ENCODE measurements around the gene FAM13A. TPM values are rescaled to one million over a fixed set of nuclear protein-coding genes. Genes with fewer than 3 reads are reported as not detected.

FAM13A gene
- total and polyA plus RNA-seq, 9 of the 15 experiments (the other 6 are each of a cell fraction or from before 2014, with no cell fraction given): 11.3 to 23.3 (median 14.7) TPM

DNA sequence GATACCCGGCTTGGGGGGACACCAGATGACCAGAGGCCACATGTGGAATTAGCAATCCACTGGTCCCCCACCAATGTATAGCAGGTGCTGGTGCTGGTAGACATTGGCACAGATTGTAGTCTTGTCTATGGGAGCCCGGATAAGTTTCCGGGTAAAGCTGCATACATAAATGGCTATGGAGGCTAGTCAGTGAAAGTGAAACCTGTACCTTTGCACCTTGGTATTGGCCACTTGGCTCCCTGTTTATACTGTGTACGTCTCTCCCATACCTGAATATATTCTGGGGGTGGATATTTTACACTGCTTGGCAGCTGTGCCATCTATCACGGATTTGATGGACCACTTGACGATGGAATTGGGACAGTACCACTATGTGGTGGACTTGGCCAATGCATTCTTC lies 48.7 kb upstream of the FAM13A start:
- ATAC-seq (no peak), FAIRE-seq (no peak), DNase-seq (ENCODE audit: extremely low read depth in 1 of 4, low spot score in 3 of 4) (no peak)
- Histone ChIP-seq H3K27ac (ENCODE audit: extremely low read depth, low read depth, low read length) (no peak overlapping the region), H3K79me2 (ENCODE audit: control insufficient read depth, insufficient read depth, low read length) (no peaks in the 10 kb centered on the region), H3K9me1 (ENCODE audit: control insufficient read depth, insufficient read depth, low read length) (no peaks in the 10 kb centered on the region), H4K20me1 (replicated peaks; ENCODE audit: control insufficient read depth, insufficient read depth, low read length) (no peaks in the 10 kb centered on the region), H3K4me2 (ENCODE audit: insufficient read depth, low read length) (no peak overlapping the region), H3K9ac (ENCODE audit: insufficient read depth in 1 of 2, low read depth in 2 of 2, low read length in 2 of 2) (no peak overlapping the region), H3K9me3 (replicated peaks; ENCODE audit: control insufficient read depth, insufficient read depth, low read depth, low read length) (no peaks in the 10 kb centered on the region), H2AFZ (ENCODE audit: low read depth, low read length) (no peak overlapping the region), H3K36me3 (ENCODE audit: control insufficient read depth, insufficient read depth, low read length) (no peaks in the 10 kb centered on the region), H3K27me3 (ENCODE audit: control insufficient read depth in 2 of 2, insufficient read depth in 2 of 2, low read length in 2 of 2) (peaks cover 6 to 33% of the 10 kb centered on the region in 2 experiments; a peak in 4 of 5 replicates), H3K4me1 (replicated peaks in 1 of 2; ENCODE audit: control insufficient read depth in 2 of 2, insufficient read depth in 2 of 2, low read length in 2 of 2) (peaks cover 3% of the 10 kb centered on the region in 2 experiments; a peak in 3 of 5 replicates), H3K4me3 (no peak overlapping the region)
- CTCF ChIA-PET (ENCODE audit: low intra/inter-chr PET ratio): no interaction called here
- POLR2A ChIA-PET: no interaction called here
- in situ Hi-C loops (cut with MboI) (no loop called here), intact Hi-C loops (cut with micrococcal nuclease) (no loop called here)
- no TSS peak for BruUV-seq (replicated peaks)
- WGBS (ENCODE audit: insufficient coverage, low coverage, missing lambda C conversion rate): 2% methylated on average over 6 of the region's 6 CpGs
- TF ChIP-seq PPARD (CRISPR knock-in tag; IDR thresholded peaks at IDR 0.05) (no peak), EGR1 (conservative IDR thresholded peaks at IDR 0.05) (no peak), BCL6 (CRISPR knock-in tag; IDR thresholded peaks at IDR 0.05) (no peak), LCOR (CRISPR knock-in tag; IDR thresholded peaks at IDR 0.05) (no peak), ZNF184 (CRISPR knock-in tag; IDR thresholded peaks at IDR 0.05) (no peak), TCF7L2 (IDR thresholded peaks at IDR 0.05; ENCODE audit: low read depth, low read length) (no peak), ZNF134 (CRISPR knock-in tag; conservative IDR thresholded peaks at IDR 0.05) (no peak), SMARCB1 (IDR thresholded peaks at IDR 0.05; ENCODE audit: insufficient read length, low read depth) (no peak), EP400 (IDR thresholded peaks at IDR 0.05) (no peak), PHB (CRISPR knock-in tag; IDR thresholded peaks at IDR 0.05) (no peak), CHCHD3 (CRISPR knock-in tag; IDR thresholded peaks at IDR 0.05) (no peak)
- TF ChIP-seq, protein P1, sequence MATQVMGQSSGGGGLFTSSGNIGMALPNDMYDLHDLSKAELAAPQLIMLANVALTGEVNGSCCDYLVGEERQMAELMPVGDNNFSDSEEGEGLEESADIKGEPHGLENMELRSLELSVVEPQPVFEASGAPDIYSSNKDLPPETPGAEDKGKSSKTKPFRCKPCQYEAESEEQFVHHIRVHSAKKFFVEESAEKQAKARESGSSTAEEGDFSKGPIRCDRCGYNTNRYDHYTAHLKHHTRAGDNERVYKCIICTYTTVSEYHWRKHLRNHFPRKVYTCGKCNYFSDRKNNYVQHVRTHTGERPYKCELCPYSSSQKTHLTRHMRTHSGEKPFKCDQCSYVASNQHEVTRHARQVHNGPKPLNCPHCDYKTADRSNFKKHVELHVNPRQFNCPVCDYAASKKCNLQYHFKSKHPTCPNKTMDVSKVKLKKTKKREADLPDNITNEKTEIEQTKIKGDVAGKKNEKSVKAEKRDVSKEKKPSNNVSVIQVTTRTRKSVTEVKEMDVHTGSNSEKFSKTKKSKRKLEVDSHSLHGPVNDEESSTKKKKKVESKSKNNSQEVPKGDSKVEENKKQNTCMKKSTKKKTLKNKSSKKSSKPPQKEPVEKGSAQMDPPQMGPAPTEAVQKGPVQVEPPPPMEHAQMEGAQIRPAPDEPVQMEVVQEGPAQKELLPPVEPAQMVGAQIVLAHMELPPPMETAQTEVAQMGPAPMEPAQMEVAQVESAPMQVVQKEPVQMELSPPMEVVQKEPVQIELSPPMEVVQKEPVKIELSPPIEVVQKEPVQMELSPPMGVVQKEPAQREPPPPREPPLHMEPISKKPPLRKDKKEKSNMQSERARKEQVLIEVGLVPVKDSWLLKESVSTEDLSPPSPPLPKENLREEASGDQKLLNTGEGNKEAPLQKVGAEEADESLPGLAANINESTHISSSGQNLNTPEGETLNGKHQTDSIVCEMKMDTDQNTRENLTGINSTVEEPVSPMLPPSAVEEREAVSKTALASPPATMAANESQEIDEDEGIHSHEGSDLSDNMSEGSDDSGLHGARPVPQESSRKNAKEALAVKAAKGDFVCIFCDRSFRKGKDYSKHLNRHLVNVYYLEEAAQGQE (IDR thresholded peaks at IDR 0.05; ENCODE audit: borderline replicate concordance): no peak
- TF ChIP-seq, protein P1 (CRISPR knock-in tag; IDR thresholded peaks at IDR 0.05; ENCODE audit: low read depth): no peak
- TF ChIP-seq, protein P2, sequence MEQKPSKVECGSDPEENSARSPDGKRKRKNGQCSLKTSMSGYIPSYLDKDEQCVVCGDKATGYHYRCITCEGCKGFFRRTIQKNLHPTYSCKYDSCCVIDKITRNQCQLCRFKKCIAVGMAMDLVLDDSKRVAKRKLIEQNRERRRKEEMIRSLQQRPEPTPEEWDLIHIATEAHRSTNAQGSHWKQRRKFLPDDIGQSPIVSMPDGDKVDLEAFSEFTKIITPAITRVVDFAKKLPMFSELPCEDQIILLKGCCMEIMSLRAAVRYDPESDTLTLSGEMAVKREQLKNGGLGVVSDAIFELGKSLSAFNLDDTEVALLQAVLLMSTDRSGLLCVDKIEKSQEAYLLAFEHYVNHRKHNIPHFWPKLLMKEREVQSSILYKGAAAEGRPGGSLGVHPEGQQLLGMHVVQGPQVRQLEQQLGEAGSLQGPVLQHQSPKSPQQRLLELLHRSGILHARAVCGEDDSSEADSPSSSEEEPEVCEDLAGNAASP (IDR thresholded peaks at IDR 0.05): no peak
- TF ChIP-seq, protein P3, sequence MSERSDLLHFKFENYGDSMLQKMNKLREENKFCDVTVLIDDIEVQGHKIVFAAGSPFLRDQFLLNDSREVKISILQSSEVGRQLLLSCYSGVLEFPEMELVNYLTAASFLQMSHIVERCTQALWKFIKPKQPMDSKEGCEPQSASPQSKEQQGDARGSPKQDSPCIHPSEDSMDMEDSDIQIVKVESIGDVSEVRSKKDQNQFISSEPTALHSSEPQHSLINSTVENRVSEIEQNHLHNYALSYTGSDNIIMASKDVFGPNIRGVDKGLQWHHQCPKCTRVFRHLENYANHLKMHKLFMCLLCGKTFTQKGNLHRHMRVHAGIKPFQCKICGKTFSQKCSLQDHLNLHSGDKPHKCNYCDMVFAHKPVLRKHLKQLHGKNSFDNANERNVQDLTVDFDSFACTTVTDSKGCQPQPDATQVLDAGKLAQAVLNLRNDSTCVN (CRISPR knock-in tag; IDR thresholded peaks at IDR 0.05): no peak

Data from K562 (cell line).